ENCODE data around the gene TRIM8. TPM values are rescaled to one million over a fixed set of nuclear protein-coding genes. Genes with fewer than 3 reads are reported as not detected.

Gene TRIM8
- total RNA-seq, 1 experiment from 2014 or later = 73.0 TPM

DNA sequence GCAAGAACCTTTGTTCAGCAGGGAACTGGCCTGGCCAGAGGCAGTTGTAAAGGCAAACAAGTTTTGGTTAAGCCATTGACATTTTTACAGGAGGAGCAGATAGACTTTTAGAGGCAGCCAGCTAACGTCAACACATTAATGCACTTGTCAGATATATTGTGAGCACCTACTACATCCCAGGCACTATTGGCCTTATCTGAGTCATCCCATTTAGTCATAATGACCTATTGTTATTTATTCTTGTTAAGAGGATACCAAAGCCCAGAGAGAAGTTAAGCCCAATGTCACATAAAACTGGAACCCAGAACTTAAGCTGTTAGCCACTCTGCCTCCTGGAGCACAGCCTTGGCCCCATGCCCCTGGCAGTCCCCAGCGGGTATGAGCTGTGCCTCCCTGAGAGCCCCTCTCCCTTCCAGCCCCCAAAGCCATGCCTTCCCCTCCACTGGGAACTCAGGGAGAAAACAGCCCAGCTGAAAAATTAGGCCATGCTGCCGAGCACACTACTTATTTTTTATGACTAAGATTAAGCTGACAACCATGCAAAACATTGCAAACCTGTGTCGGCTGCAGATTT, 32.7 kb upstream of the TRIM8 start:
- Histone ChIP-seq H3K4me2 (no peak overlapping the region), H4K20me1 (ENCODE audit: insufficient read depth) (no peaks in the 10 kb centered on the region), H3F3A (ENCODE audit: insufficient read depth, low read depth) (no peaks in the 10 kb centered on the region), H3K4me3 (no peak overlapping the region), H3K9me2 (ENCODE audit: insufficient read depth) (no peaks in the 10 kb centered on the region), H3K27me3 (ENCODE audit: insufficient read depth, low read depth) (no peaks in the 10 kb centered on the region), H3K79me2 (ENCODE audit: low read depth) (no peaks in the 10 kb centered on the region), H3K36me3 (ENCODE audit: low read depth) (no peaks in the 10 kb centered on the region), H3K27ac (no peak overlapping the region), H2AFZ (no peak overlapping the region), H3K4me1 (replicated peaks; ENCODE audit: insufficient read depth) (0 out of 2 replicates have a peak, but pooled peaks cover under 1% of the 10 kb centered on the region), H3K9me3 (ENCODE audit: insufficient read depth, low read depth) (no peaks in the 10 kb centered on the region)
- intact Hi-C loops (cut with micrococcal nuclease; ENCODE audit: unreplicated experiment) = no loop called here
- ChIA-PET POLR2A (ENCODE audit: unreplicated experiment) (no interaction called here), CTCF (interaction anchor here (0.6 kb wide), 1 partner anchor 454 kb away, joined by 4 read pairs; no protein-coding TSS in a partner anchor)
- BruUV-seq (replicated peaks) = no TSS peak
- no peak for DNase-seq
- no peak for TF ChIP-seq EZH2 (IDR thresholded peaks at IDR 0.05; ENCODE audit: low read depth)
- TF ChIP-seq, protein P1, sequence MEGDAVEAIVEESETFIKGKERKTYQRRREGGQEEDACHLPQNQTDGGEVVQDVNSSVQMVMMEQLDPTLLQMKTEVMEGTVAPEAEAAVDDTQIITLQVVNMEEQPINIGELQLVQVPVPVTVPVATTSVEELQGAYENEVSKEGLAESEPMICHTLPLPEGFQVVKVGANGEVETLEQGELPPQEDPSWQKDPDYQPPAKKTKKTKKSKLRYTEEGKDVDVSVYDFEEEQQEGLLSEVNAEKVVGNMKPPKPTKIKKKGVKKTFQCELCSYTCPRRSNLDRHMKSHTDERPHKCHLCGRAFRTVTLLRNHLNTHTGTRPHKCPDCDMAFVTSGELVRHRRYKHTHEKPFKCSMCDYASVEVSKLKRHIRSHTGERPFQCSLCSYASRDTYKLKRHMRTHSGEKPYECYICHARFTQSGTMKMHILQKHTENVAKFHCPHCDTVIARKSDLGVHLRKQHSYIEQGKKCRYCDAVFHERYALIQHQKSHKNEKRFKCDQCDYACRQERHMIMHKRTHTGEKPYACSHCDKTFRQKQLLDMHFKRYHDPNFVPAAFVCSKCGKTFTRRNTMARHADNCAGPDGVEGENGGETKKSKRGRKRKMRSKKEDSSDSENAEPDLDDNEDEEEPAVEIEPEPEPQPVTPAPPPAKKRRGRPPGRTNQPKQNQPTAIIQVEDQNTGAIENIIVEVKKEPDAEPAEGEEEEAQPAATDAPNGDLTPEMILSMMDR (conservative IDR thresholded peaks at IDR 0.05) = no peak

- Histone ChIP-seq H3K4me2 (no peak overlapping the region), H3K27me3 (ENCODE audit: insufficient read depth, low read depth) (no peaks in the 10 kb centered on the region), H3K36me3 (ENCODE audit: low read depth) (no peaks in the 10 kb centered on the region), H3K9me2 (ENCODE audit: insufficient read depth) (no peaks in the 10 kb centered on the region), H4K20me1 (ENCODE audit: insufficient read depth) (no peaks in the 10 kb centered on the region), H3K4me1 (replicated peaks; ENCODE audit: insufficient read depth) (no peaks in the 10 kb centered on the region), H3F3A (ENCODE audit: insufficient read depth, low read depth) (no peaks in the 10 kb centered on the region), H3K79me2 (ENCODE audit: low read depth) (no peaks in the 10 kb centered on the region), H3K4me3 (no peak overlapping the region), H3K27ac (no peak overlapping the region), H2AFZ (no peak overlapping the region), H3K9me3 (ENCODE audit: insufficient read depth, low read depth) (no peaks in the 10 kb centered on the region)
- BruUV-seq (replicated peaks) = no TSS peak
- intact Hi-C loops (cut with micrococcal nuclease; ENCODE audit: unreplicated experiment) = no loop called here
- TF ChIP-seq, protein P1 (conservative IDR thresholded peaks at IDR 0.05) = no peak
- no peak for TF ChIP-seq EZH2 (IDR thresholded peaks at IDR 0.05; ENCODE audit: low read depth)
- ChIA-PET CTCF (no interaction called here), POLR2A (ENCODE audit: unreplicated experiment) (no interaction called here)
- DNase-seq = no peak
Observed at GRCh38 chr10:102612964-102613275, 31.4 kb upstream of the TRIM8 start.

DNA sequence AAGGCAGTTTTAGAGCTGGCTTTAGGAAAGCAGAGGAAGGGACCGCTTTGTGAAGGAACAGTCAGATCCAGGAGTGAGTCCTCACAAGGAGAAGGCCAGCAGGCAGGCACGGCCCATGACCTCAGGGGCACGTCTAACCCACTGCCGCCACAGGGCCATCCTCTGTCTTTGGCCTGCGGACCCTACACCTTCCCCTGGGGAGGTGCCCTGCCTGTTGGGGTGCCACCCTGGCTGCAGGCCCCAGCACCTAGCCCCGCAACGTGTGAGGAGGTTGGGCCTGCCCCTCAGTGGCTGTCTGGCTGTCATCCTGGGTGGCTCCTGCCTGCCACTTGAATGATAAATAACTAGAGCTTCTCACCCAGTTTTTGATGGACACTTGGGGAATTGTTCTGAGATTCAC, 31.0 kb upstream of the TRIM8 start:
- H3K4me3 ChIP-seq = no peak overlapping the region
- TF ChIP-seq EZH2 (IDR thresholded peaks at IDR 0.05; ENCODE audit: low read depth) = no peak
- intact Hi-C loops (cut with micrococcal nuclease; ENCODE audit: unreplicated experiment) = no loop called here
- BruUV-seq (replicated peaks) = no TSS peak
- no peak overlapping the region for H3K27ac ChIP-seq
- no peaks in the 10 kb centered on the region for H3K4me1 ChIP-seq (replicated peaks; ENCODE audit: insufficient read depth)
- no peaks in the 10 kb centered on the region for H3K27me3 ChIP-seq (ENCODE audit: insufficient read depth, low read depth)
- H3K9me3 ChIP-seq (ENCODE audit: insufficient read depth, low read depth) = no peaks in the 10 kb centered on the region
- no peak overlapping the region for H3K4me2 ChIP-seq
- no peaks in the 10 kb centered on the region for H4K20me1 ChIP-seq (ENCODE audit: insufficient read depth)
- H3F3A ChIP-seq (ENCODE audit: insufficient read depth, low read depth) = no peaks in the 10 kb centered on the region
- H2AFZ ChIP-seq = no peak overlapping the region
- POLR2A ChIA-PET (ENCODE audit: unreplicated experiment) = no interaction called here
- no peaks in the 10 kb centered on the region for H3K79me2 ChIP-seq (ENCODE audit: low read depth)
- H3K36me3 ChIP-seq (ENCODE audit: low read depth) = no peaks in the 10 kb centered on the region
- DNase-seq = no peak
- CTCF ChIA-PET = no interaction called here
- no peaks in the 10 kb centered on the region for H3K9me2 ChIP-seq (ENCODE audit: insufficient read depth)

DNA sequence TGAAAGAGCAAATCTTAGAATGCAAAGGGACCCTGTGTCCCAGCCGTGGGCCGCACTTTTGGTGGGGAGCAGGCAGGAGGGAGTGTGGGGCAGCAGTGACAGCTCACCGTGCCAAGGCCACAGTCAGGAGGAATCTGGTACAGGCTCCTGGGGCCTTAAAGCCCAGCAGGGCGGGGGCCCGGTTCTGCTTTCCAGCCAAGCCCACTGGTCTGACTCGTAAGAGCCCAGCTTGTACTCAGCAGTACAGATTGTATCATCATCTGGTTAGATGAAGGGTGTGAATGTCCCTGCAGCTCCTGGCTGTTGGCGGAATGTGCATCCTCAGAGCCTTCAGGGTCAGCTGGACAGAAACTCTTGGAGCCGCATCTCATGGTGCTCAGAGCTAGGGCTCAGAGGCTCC, 30.5 kb upstream of the TRIM8 start:
- no peak for DNase-seq
- CTCF ChIA-PET = no interaction called here
- H4K20me1 ChIP-seq (ENCODE audit: insufficient read depth) = no peaks in the 10 kb centered on the region
- POLR2A ChIA-PET (ENCODE audit: unreplicated experiment) = no interaction called here
- no peaks in the 10 kb centered on the region for H3K79me2 ChIP-seq (ENCODE audit: low read depth)
- no TSS peak for BruUV-seq (replicated peaks)
- H3K4me3 ChIP-seq = no peak overlapping the region
- intact Hi-C loops (cut with micrococcal nuclease; ENCODE audit: unreplicated experiment) = no loop called here
- H3K27ac ChIP-seq = no peak overlapping the region
- H3F3A ChIP-seq (ENCODE audit: insufficient read depth, low read depth) = no peaks in the 10 kb centered on the region
- H3K4me2 ChIP-seq = no peak overlapping the region
- TF ChIP-seq EZH2 (IDR thresholded peaks at IDR 0.05; ENCODE audit: low read depth) = no peak
- TF ChIP-seq, protein P1 (conservative IDR thresholded peaks at IDR 0.05) = no peak
- H3K36me3 ChIP-seq (ENCODE audit: low read depth) = no peaks in the 10 kb centered on the region
- H2AFZ ChIP-seq = no peak overlapping the region
- no peaks in the 10 kb centered on the region for H3K9me2 ChIP-seq (ENCODE audit: insufficient read depth)
- H3K4me1 ChIP-seq (replicated peaks; ENCODE audit: insufficient read depth) = no peaks in the 10 kb centered on the region
- no peaks in the 10 kb centered on the region for H3K27me3 ChIP-seq (ENCODE audit: insufficient read depth, low read depth)
- H3K9me3 ChIP-seq (ENCODE audit: insufficient read depth, low read depth) = no peaks in the 10 kb centered on the region
